ENCODE data around the gene TOX3.

GRCh38 chr16:52494145-52494544 is 52.8 kb downstream of the TOX3 start:
- TF ChIP-seq, protein P1, sequence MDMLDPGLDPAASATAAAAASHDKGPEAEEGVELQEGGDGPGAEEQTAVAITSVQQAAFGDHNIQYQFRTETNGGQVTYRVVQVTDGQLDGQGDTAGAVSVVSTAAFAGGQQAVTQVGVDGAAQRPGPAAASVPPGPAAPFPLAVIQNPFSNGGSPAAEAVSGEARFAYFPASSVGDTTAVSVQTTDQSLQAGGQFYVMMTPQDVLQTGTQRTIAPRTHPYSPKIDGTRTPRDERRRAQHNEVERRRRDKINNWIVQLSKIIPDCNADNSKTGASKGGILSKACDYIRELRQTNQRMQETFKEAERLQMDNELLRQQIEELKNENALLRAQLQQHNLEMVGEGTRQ (IDR thresholded peaks at IDR 0.05; ENCODE audit: borderline replicate concordance, low read depth, low read length): no peak
- TF ChIP-seq ZZZ3 (IDR thresholded peaks at IDR 0.05; ENCODE audit: control insufficient read depth, insufficient read length, low read depth) (no peak), ZNF207 (IDR thresholded peaks at IDR 0.05; ENCODE audit: borderline replicate concordance) (no peak), SUZ12 (IDR thresholded peaks at IDR 0.05; ENCODE audit: unreplicated experiment) (no peak), TAF1 (IDR thresholded peaks at IDR 0.05; ENCODE audit: borderline replicate concordance, low read depth, low read length) (no peak), NR2C2 (IDR thresholded peaks at IDR 0.05; ENCODE audit: borderline replicate concordance, control insufficient read depth, insufficient read length, low read depth) (no peak), NFXL1 (IDR thresholded peaks at IDR 0.05; ENCODE audit: borderline replicate concordance) (no peak)
- TF ChIP-seq, protein P2, sequence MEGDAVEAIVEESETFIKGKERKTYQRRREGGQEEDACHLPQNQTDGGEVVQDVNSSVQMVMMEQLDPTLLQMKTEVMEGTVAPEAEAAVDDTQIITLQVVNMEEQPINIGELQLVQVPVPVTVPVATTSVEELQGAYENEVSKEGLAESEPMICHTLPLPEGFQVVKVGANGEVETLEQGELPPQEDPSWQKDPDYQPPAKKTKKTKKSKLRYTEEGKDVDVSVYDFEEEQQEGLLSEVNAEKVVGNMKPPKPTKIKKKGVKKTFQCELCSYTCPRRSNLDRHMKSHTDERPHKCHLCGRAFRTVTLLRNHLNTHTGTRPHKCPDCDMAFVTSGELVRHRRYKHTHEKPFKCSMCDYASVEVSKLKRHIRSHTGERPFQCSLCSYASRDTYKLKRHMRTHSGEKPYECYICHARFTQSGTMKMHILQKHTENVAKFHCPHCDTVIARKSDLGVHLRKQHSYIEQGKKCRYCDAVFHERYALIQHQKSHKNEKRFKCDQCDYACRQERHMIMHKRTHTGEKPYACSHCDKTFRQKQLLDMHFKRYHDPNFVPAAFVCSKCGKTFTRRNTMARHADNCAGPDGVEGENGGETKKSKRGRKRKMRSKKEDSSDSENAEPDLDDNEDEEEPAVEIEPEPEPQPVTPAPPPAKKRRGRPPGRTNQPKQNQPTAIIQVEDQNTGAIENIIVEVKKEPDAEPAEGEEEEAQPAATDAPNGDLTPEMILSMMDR (IDR thresholded peaks at IDR 0.05 in 2 of 3, conservative IDR thresholded peaks at IDR 0.05 in 1 of 3; ENCODE audit: control insufficient read depth in 2 of 3, extremely low read depth in 1 of 3, insufficient read depth in 1 of 3, low read depth in 3 of 3, low read length in 3 of 3): no peak
